ENCODE data around the gene FCN2.

DNA sequence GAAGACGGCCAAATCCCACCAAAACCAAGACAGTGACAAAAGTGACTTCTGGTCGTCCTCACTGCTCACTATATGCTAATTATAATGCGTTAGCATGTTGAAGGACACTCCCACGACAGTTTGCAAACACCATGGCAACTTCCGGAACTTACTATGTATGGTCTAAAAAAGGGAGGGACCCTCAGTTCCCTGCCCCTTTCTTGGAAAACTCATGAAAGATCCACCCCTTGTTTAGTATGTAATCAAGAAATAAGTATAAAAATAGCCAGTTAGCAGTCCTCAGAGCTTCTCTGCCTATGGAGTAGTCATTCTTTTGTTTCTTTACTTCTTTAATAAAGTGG lies 9.5 kb downstream of the FCN2 start:
- TF ChIP-seq CTCF (IDR thresholded peaks at IDR 0.05) (no peak), POLR2A (IDR thresholded peaks at IDR 0.05) (no peak)
